Measurements from ENCODE around the gene ORC1. TPM values are rescaled to one million over a fixed set of nuclear protein-coding genes. Genes with fewer than 3 reads are reported as not detected.

Gene ORC1
- total RNA-seq, 1 donor from 2014 or later = 0.43 TPM

DNA sequence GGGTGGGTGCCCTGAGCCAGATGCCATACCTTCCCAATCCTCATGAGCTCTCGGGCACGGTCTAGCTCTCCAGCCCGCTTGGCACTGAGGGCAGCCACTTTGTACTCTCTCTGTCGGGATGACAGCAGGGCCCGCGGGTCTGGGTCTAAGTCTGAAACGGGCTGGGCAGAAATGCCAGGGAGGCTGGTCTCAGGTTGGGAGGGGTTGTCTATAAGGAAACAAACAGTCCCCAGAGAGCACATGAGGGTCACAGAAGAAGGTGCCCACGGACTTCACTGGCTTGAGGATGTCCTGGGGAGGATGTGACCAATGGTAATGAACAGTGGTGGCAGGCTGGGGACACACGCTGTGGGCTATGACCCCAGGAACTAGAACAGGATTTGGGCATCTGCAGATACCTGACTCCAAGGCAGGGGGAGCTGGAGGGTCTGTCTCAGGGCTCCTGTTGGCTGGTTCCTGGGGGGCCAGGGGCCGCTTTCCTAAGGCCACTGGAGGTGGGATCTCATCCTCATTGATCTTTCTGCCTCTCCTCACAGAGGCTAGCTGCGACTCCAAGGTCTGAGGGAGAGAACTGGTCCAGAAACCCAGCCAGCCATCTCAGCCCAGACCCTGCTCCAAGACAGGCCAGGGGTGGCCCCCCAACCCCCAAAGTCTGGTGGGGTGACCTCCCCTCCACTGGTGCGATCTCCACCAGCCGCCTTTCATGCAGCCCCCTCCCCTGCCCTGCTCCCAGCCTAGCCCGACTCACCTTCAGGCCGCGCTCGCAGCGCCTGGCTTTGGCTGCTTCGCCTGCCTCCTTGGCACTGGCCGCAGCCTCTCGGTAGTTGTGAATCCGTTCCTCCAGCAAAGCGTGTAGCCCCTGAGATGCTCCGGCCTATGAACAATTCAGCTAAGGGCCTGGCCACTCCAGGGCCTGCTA lies 44.3 kb downstream of the ORC1 start:
- intact Hi-C loops (cut with DNase I) = no loop called here
- no peak for TF ChIP-seq CTCF (IDR thresholded peaks at IDR 0.05)
- Histone ChIP-seq H3K4me1 (peaks cover 10% of the 10 kb centered on the region), H3K9me3 (no peaks in the 10 kb centered on the region), H3K27ac (no peak overlapping the region), H3K4me3 (no peak overlapping the region), H3K27me3 (no peaks in the 10 kb centered on the region), H3K36me3 (peaks cover 88% of the 10 kb centered on the region)
- ATAC-seq (no peak), DNase-seq (no peak)

GRCh38 chr1:52358851-52359497 lies 45.2 kb downstream of the ORC1 start:
- Histone ChIP-seq H3K4me1 (peaks cover under 1% of the 10 kb centered on the region), H3K27me3 (no peaks in the 10 kb centered on the region), H3K9me3 (no peaks in the 10 kb centered on the region), H3K4me3 (no peak overlapping the region), H3K27ac (no peak overlapping the region), H3K36me3 (peaks cover 95% of the 10 kb centered on the region)
- intact Hi-C loops (cut with DNase I) = no loop called here
- ATAC-seq (no peak), DNase-seq (no peak)
- no peak for TF ChIP-seq CTCF (IDR thresholded peaks at IDR 0.05)

- intact Hi-C loops (cut with DNase I) = no loop called here
- no peaks in the 10 kb centered on the region for H3K27me3 ChIP-seq
- DNase-seq (peak; percentile 52), ATAC-seq (no peak)
- H3K36me3 ChIP-seq = peaks cover 100% of the 10 kb centered on the region
- no peaks in the 10 kb centered on the region for H3K9me3 ChIP-seq
- no peaks in the 10 kb centered on the region for H3K4me1 ChIP-seq
- H3K4me3 ChIP-seq = no peak overlapping the region
- no peak for TF ChIP-seq CTCF (IDR thresholded peaks at IDR 0.05)
- no peak overlapping the region for H3K27ac ChIP-seq
Measured at GRCh38 chr1:52357397-52357796, 46.8 kb downstream of the ORC1 start.

- intact Hi-C loops (cut with DNase I) = no loop called here
- TF ChIP-seq CTCF (IDR thresholded peaks at IDR 0.05) = no peak
- H3K27me3 ChIP-seq = no peaks in the 10 kb centered on the region
- H3K36me3 ChIP-seq = peaks cover 98% of the 10 kb centered on the region
- H3K4me1 ChIP-seq = no peaks in the 10 kb centered on the region
- DNase-seq = peak; percentile 31
- no peak overlapping the region for H3K27ac ChIP-seq
- no peak for ATAC-seq
- no peak overlapping the region for H3K4me3 ChIP-seq
- no peaks in the 10 kb centered on the region for H3K9me3 ChIP-seq
Measured at GRCh38 chr1:52356818-52357355, 47.3 kb downstream of the ORC1 start.

- H3K27me3 ChIP-seq = no peaks in the 10 kb centered on the region
- peaks cover 95% of the 10 kb centered on the region for H3K36me3 ChIP-seq
- H3K27ac ChIP-seq = no peak overlapping the region
- no peaks in the 10 kb centered on the region for H3K4me1 ChIP-seq
- no peak for ATAC-seq
- TF ChIP-seq CTCF (IDR thresholded peaks at IDR 0.05) = no peak
- no peak overlapping the region for H3K4me3 ChIP-seq
- peak; percentile 50 for DNase-seq
- intact Hi-C loops (cut with DNase I) = no loop called here
- H3K9me3 ChIP-seq = no peaks in the 10 kb centered on the region
Measured at GRCh38 chr1:52355847-52356505, 48.2 kb downstream of the ORC1 start.
